Thyroid gland (tissue), 4 donors: Measurements from ENCODE around the gene PRIM1. TPM values are rescaled to one million over a fixed set of nuclear protein-coding genes. Genes with fewer than 3 reads are reported as not detected.
"Not testable (repeated sequence)": the region's sequence is repeated elsewhere in the genome, so short reads cannot be mapped to it uniquely, and the experiment has no call there.

Experiments
- DNase-seq, 2 donors: peaks; one replicate each; pipeline ENCODE4 v3.0.0-alpha.2; 2019
- H3K27ac ChIP-seq, 3 donors: fragments of 200-600 bp; sonication (generic); 1 replicate in 2 of 3; 2 replicates in 1 of 3; pipeline ENCODE4 v1.5.1; 2016 to 2019; ENCODE audit warnings: mild to moderate bottlenecking in 1 of 3, moderate library complexity in 1 of 3
- H3K27me3 ChIP-seq: fragments of 200-600 bp; sonication (generic); one replicate; pipeline ENCODE4 v1.5.1; 2019
- H3K36me3 ChIP-seq, 2 donors: fragments of 200-600 bp; sonication (generic); one replicate each; pipeline ENCODE4 v1.5.1; 2016 to 2019
- H3K4me1 ChIP-seq, 2 donors: fragments of 200-600 bp; sonication (generic); one replicate each; pipeline ENCODE4 v1.5.1; 2017 to 2019
- H3K4me3 ChIP-seq, 3 donors: fragments of 200-600 bp; sonication (generic); replicated peaks in 1 of 3; 1 replicate in 2 of 3; 2 replicates in 1 of 3; pipeline ENCODE4 v1.5.1; 2016; ENCODE audit warnings: mild to moderate bottlenecking in 1 of 3
- H3K9me3 ChIP-seq: fragments of 200-600 bp; sonication (generic); one replicate; pipeline ENCODE4 v1.5.1; 2017
- CTCF ChIP-seq, 6 experiments: fragments of 200-600 bp in 3 of 6; fragments of 450-650 bp in 3 of 6; sonication (generic) in 3 of 6; IDR thresholded peaks; one replicate each; pipeline ENCODE4 v1.5.1; 2016 to 2019; ENCODE audit warnings: antibody characterized with exemption in 6 of 6, mild to moderate bottlenecking in 2 of 6, inconsistent platforms in 1 of 6, moderate library complexity in 1 of 6
- POLR2A ChIP-seq, 2 donors: fragments of 450-650 bp; IDR thresholded peaks; one replicate each; pipeline ENCODE4 v1.6.1; 2017; ENCODE audit warnings: antibody characterized with exemption in 2 of 2, mild to moderate bottlenecking in 2 of 2, moderate library complexity in 1 of 2
- WGBS, 2 donors: methylation state at CpG; one replicate each; pipeline ENCODE4 v1.1.5; 2017; 5-methylcytosine and 5-hydroxymethylcytosine counted together
- intact Hi-C: fragments of 100-400 bp; cut with DNase I; formaldehyde crosslinking; loops from one replicate; pipeline ENCODE4 v1.15.1; 2023
- total RNA-seq, 4 donors: library from RNA; depleted of rRNA; stranded (reverse); fragments of >200 nt; gene quantifications; one replicate each; pipeline ENCODE4 v1.2.3, GENCODE V29; 2016

PRIM1 gene
- total RNA-seq, 4 donors from 2014 or later: 5.8 to 11.7 (median 7.0) TPM

- peaks cover 15 to 30% of the 10 kb centered on the region in 2 donors for H3K4me1 ChIP-seq
- WGBS, 2 donors: 94 to 98% methylated on average over 2 of the region's 2 CpGs
- intact Hi-C loops: no loop called here
- no peaks in the 10 kb centered on the region for H3K27me3 ChIP-seq
- TF ChIP-seq CTCF (IDR thresholded peaks at IDR 0.05) (no peak), POLR2A (IDR thresholded peaks at IDR 0.05) (no peak)
- H3K9me3 ChIP-seq: no peaks in the 10 kb centered on the region
- H3K27ac ChIP-seq: no peak overlapping the region
- no peak overlapping the region for H3K4me3 ChIP-seq
- no peak for DNase-seq
- peaks cover 48 to 50% of the 10 kb centered on the region in 2 donors for H3K36me3 ChIP-seq
These were observed 37.6 kb downstream of the PRIM1 start for GRCh38 chr12:56714431-56714929.

- Histone ChIP-seq H3K27me3 (no peaks in the 10 kb centered on the region), H3K4me3 (no peak overlapping the region), H3K27ac (no peak overlapping the region), H3K4me1 (peaks cover 6 to 18% of the 10 kb centered on the region in 2 donors), H3K9me3 (no peaks in the 10 kb centered on the region), H3K36me3 (peaks cover 41 to 48% of the 10 kb centered on the region in 2 donors)
- 94 to 95% methylated on average over 3 of the region's 3 CpGs for WGBS, 2 donors
- no peak for DNase-seq
- no peak for TF ChIP-seq POLR2A (IDR thresholded peaks at IDR 0.05)
- intact Hi-C loops: no loop called here
These were observed 38.8 kb downstream of the PRIM1 start for GRCh38 chr12:56713345-56713744.

GRCh38 chr12:56709759-56710376 lies 42.3 kb downstream of the PRIM1 start:
- 88 to 92% methylated on average over 5 of the region's 5 CpGs for WGBS, 2 donors
- H3K9me3 ChIP-seq: no peaks in the 10 kb centered on the region
- H3K27me3 ChIP-seq: no peaks in the 10 kb centered on the region
- H3K4me1 ChIP-seq: no peaks in the 10 kb centered on the region
- no peak overlapping the region for H3K27ac ChIP-seq
- peaks cover 37 to 39% of the 10 kb centered on the region in 2 donors for H3K36me3 ChIP-seq
- no peak for DNase-seq
- TF ChIP-seq CTCF (IDR thresholded peaks at IDR 0.05) (no peak), POLR2A (IDR thresholded peaks at IDR 0.05) (no peak)
- intact Hi-C loops: no loop called here
- no peak overlapping the region for H3K4me3 ChIP-seq

- 80 to 84% methylated on average over 5 of the region's 5 CpGs for WGBS, 2 donors
- H3K4me3 ChIP-seq, DNase-seq, intact Hi-C loops, H3K4me1 ChIP-seq, H3K9me3 ChIP-seq, H3K27ac ChIP-seq, H3K36me3 ChIP-seq, H3K27me3 ChIP-seq: not testable (repeated sequence)
These were observed 47.6 kb downstream of the PRIM1 start for GRCh38 chr12:56704522-56704921.

GRCh38 chr12:56699020-56699661 lies 53.0 kb downstream of the PRIM1 start:
- TF ChIP-seq CTCF (IDR thresholded peaks at IDR 0.05): no peak
- TF ChIP-seq POLR2A (IDR thresholded peaks at IDR 0.05): no peak
- no peaks in the 10 kb centered on the region for H3K27me3 ChIP-seq
- H3K27ac ChIP-seq: no peak overlapping the region
- no peak overlapping the region for H3K4me3 ChIP-seq
- no peaks in the 10 kb centered on the region for H3K9me3 ChIP-seq
- DNase-seq: no peak
- H3K36me3 ChIP-seq: no peaks in the 10 kb centered on the region
- no peaks in the 10 kb centered on the region for H3K4me1 ChIP-seq
- intact Hi-C loops: no loop called here
- 80 to 93% methylated on average over 3 of the region's 3 CpGs for WGBS, 2 donors
